ENCODE results near the gene SASH1.

DNA sequence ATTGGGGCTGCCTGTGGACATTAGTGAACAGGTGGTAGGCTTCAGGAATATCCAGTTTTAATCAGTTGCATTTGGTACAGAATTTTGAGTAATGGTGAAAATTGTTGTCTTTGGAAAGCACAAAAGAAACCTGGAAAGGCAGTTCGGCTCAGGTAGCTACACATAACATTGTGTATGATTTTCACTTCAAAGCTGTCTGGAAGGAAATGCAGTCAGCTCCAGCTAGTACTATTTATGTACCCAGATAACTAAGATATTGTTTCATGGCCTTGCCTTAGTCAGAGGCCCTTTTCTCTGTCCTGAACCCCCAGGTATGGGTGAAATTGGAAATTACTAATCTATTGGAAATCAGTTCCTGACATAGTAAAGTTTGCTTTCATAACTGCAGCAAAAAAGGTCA is 208.6 kb downstream of the SASH1 start:
- TF ChIP-seq CTCF (IDR thresholded peaks at IDR 0.05): no peak
- no peak for TF ChIP-seq POLR2A (IDR thresholded peaks at IDR 0.05)

Measured in ovary (tissue), 3 donors.